Common myeloid progenitor, CD34-positive (primary cell): ENCODE data around the gene PTPRT.

Source experiments
- CTCF ChIA-PET: fragments of 350-600 bp; sonication (Branson Sonifier 250); formaldehyde crosslinking; loops from one replicate; lab custom pipeline; 2021; ENCODE audit warnings: antibody characterized with exemption; lab: Charles Lee
- POLR2A ChIA-PET: fragments of 350-600 bp; sonication (Branson Sonifier 250); formaldehyde crosslinking; loops from one replicate; lab custom pipeline; 2021; ENCODE audit warnings: antibody characterized with exemption; lab: Charles Lee
- DNase-seq, 3 donors: peaks; one replicate each; pipeline versions ENCODE4 v3.0.0 to v3.0.0-alpha.2; 2013
- H3K27ac ChIP-seq, 2 experiments: 1 replicate in 1 of 2; 2 replicates in 1 of 2; pipeline ENCODE4 v1.7.0; 2013; ENCODE audit warnings: inconsistent platforms in 2 of 2, low read length in 2 of 2, mild to moderate bottlenecking in 2 of 2, low read depth in 1 of 2, moderate library complexity in 1 of 2; ENCODE audit not compliant: severe bottlenecking in 2 of 2, insufficient read depth in 1 of 2, poor library complexity in 1 of 2
- H3K27me3 ChIP-seq, 5 experiments: replicated peaks in 2 of 5; 1 replicate in 3 of 5; 2 replicates in 2 of 5; pipeline versions ENCODE4 v1.6.1 to v1.7.0; 2013; ENCODE audit warnings: low read length in 4 of 5, mild to moderate bottlenecking in 2 of 5, moderate library complexity in 2 of 5, inconsistent platforms in 1 of 5; ENCODE audit not compliant: insufficient read depth in 5 of 5, control insufficient read depth in 4 of 5
- H3K36me3 ChIP-seq, 4 experiments: 1 replicate in 2 of 4; 2 replicates in 2 of 4; pipeline versions ENCODE4 v1.6.1 to v1.7.0; 2013; ENCODE audit warnings: low read length in 3 of 4, control low read depth in 1 of 4, mild to moderate bottlenecking in 1 of 4; ENCODE audit not compliant: control insufficient read depth in 4 of 4, insufficient read depth in 4 of 4
- H3K4me1 ChIP-seq, 4 experiments: 1 replicate in 3 of 4; 2 replicates in 1 of 4; pipeline versions ENCODE4 v1.6.1 to v1.7.1; 2013; ENCODE audit warnings: low read length in 3 of 4, mild to moderate bottlenecking in 3 of 4, control low read depth in 1 of 4, inconsistent platforms in 1 of 4, moderate library complexity in 1 of 4; ENCODE audit not compliant: control insufficient read depth in 4 of 4, insufficient read depth in 4 of 4; ENCODE audit errors: control extremely low read depth in 1 of 4
- H3K4me3 ChIP-seq, 7 experiments: 1 replicate in 4 of 7; 2 replicates in 3 of 7; pipeline versions ENCODE4 v1.5.1 to v1.7.0; 2013; ENCODE audit warnings: mild to moderate bottlenecking in 7 of 7, low read length in 6 of 7, moderate library complexity in 6 of 7, inconsistent platforms in 2 of 7, low read depth in 2 of 7, control low read depth in 1 of 7; ENCODE audit not compliant: insufficient read depth in 4 of 7, control insufficient read depth in 1 of 7; ENCODE audit errors: extremely low read depth in 1 of 7
- H3K9me3 ChIP-seq, 5 experiments: 1 replicate in 4 of 5; 2 replicates in 1 of 5; pipeline versions ENCODE4 v1.6.1 to v1.7.1; 2013; ENCODE audit warnings: low read length in 4 of 5, mild to moderate bottlenecking in 2 of 5, inconsistent platforms in 1 of 5, low read depth in 1 of 5, moderate library complexity in 1 of 5; ENCODE audit not compliant: control insufficient read depth in 4 of 5, insufficient read depth in 2 of 5; ENCODE audit errors: control extremely low read depth in 1 of 5
- WGBS: methylation state at CpG from one replicate; pipeline ENCODE4 v1.1.5; 2013; ENCODE audit not compliant: insufficient coverage; 5-methylcytosine and 5-hydroxymethylcytosine counted together

PTPRT gene

DNA sequence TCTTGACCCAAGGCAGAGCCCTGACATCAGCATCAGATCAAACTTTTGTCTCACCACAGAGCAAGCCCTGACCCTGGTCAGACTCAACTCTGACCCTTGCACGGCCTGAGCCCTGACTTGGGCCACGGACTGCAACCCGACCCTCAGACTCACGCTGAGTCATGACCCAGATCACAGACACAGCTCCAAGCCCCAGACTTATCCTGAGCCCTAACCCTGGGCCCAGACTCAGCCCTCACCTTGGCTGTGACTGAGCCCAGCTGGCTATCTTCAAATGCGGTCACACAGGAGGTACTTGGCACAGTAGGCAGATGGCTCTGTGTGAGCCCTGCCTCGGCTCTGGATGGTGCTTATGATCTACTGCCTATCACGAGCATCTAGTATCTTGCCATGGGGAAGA lies 602.3 kb downstream of the PTPRT start:
- Histone ChIP-seq H3K27me3 (no peaks in the 10 kb centered on the region), H3K36me3 (no peaks in the 10 kb centered on the region), H3K4me1 (no peaks in the 10 kb centered on the region), H3K27ac (no peak overlapping the region), H3K4me3 (no peak overlapping the region), H3K9me3 (no peaks in the 10 kb centered on the region)
- no peak for DNase-seq
- WGBS = 93% methylated on average over 7 of the region's 7 CpGs
- ChIA-PET CTCF (no interaction called here), POLR2A (no interaction called here)

DNA sequence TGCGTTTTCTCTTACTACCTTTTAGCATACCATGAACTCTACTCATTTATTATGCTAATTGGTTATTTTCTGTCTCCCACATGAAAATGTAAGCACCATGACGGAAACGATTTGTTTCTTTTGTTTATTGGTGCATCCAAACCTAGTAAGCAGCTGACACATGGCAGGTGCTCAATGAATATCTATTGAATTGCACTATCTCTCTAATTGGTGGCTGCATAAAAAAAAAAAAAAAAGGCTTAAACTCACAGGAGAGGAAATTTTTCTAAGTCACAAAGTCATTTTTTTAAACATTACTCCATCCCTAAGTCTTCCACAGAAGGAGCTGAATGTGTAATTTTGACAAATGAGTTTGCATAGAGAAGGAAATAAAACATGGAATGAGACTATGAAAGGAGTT lies 608.4 kb downstream of the PTPRT start:
- no peaks in the 10 kb centered on the region for H3K9me3 ChIP-seq
- ChIA-PET POLR2A (interaction anchor here (0.6 kb wide), 1 partner anchor 311 kb away, joined by 3 read pairs; no protein-coding TSS in a partner anchor), CTCF (interaction anchor here (0.6 kb wide), 1 partner anchor 668 kb away, joined by 3 read pairs; no protein-coding TSS in a partner anchor)
- H3K36me3 ChIP-seq = no peaks in the 10 kb centered on the region
- WGBS = 100% methylated on average over 3 of the region's 3 CpGs
- DNase-seq = no peak
- H3K27ac ChIP-seq = no peak overlapping the region
- H3K4me1 ChIP-seq = no peaks in the 10 kb centered on the region
- H3K4me3 ChIP-seq = no peak overlapping the region
- no peaks in the 10 kb centered on the region for H3K27me3 ChIP-seq

DNA sequence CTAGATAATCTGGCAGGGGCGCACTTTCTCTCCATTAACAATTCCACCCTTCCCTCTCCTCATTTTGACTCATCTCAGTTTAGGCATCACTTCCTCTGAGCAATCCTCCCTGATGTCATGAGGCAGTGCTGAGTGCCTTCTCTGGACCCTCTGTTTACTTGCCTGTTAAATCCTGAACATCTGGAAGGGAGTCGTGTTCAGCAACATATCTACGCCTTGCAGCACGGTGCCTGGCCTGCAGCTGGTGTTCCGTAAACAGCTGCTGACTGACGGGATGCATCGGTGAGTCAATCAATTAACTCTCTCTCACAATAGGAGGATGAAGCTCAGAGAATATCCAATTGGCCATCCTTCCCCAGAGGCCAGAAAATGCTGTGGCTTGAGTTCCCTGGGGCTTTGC lies 613.5 kb downstream of the PTPRT start:
- Histone ChIP-seq H3K36me3 (no peaks in the 10 kb centered on the region), H3K27ac (no peak overlapping the region), H3K4me3 (no peak overlapping the region), H3K27me3 (no peaks in the 10 kb centered on the region), H3K4me1 (no peaks in the 10 kb centered on the region), H3K9me3 (no peaks in the 10 kb centered on the region)
- DNase-seq = no peak
- CTCF ChIA-PET = no interaction called here
- WGBS = 77% methylated on average over 7 of the region's 7 CpGs
- POLR2A ChIA-PET = no interaction called here

DNA sequence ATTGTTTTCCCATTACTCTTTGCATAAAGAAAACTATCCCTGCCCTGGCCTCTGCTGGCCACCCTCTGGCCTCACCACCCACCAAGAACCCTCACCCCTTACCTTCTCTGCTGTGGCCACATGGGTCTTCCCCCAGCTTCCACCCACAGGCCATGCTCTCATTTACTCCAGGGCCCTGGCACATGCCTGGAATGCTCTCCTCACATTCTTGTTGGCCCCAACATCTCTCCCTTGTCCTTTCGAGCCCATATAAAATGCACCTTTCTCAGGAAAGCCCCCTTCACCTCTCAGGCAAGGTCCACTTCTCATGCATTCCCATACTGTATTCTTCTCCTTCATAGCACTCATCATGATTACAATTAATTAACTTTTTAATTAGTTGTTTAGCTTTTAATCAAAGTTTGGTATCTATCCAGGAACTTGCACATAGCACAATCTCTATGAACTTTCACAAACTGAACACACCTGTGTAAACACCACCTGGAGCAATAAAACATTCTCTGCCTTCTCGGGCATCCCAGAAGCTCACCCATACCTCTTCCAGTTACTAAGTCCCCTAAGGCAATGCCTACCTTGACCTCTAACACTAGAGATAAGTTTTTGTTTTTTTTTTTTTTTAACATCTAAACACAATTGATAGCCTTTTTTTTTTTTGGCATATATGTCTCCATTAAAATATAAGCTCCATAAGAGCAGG lies 617.2 kb downstream of the PTPRT start:
- Histone ChIP-seq H3K27me3 (no peaks in the 10 kb centered on the region), H3K9me3 (peaks cover 0 to 3% (median 0%) of the 10 kb centered on the region in 5 experiments), H3K4me3 (no peak overlapping the region), H3K27ac (no peak overlapping the region), H3K4me1 (no peaks in the 10 kb centered on the region), H3K36me3 (no peaks in the 10 kb centered on the region)
- CTCF ChIA-PET = interaction anchor here (1.2 kb wide), 1 partner anchor 10 kb away, joined by 3 read pairs; no protein-coding TSS in a partner anchor
- WGBS = 67% methylated on average over 2 of the region's 2 CpGs
- DNase-seq = no peak
- POLR2A ChIA-PET = no interaction called here

DNA sequence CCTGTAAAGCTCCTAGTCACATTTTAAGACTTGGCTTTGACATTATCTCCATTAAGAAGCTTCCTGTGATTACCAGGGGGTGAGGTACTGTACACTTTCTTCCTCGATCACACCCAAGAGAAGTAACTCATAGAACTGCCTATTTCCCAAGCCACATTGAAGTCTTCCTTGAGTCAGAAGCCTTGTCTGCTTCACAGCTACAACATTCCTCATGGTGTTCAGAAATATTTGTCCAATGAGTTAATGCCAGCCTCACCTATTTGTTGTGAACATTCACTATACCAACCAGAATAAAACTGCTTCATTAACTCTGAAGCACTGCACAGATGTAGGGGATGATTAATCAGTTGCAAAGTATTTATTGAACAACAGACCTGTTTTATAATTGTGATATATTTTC lies 622.3 kb downstream of the PTPRT start:
- H3K9me3 ChIP-seq = peaks cover 0 to 3% (median 0%) of the 10 kb centered on the region in 5 experiments
- POLR2A ChIA-PET = no interaction called here
- H3K27me3 ChIP-seq = no peaks in the 10 kb centered on the region
- 100% methylated on average over 1 of the region's 1 CpG for WGBS
- H3K4me3 ChIP-seq = no peak overlapping the region
- CTCF ChIA-PET = no interaction called here
- no peak overlapping the region for H3K27ac ChIP-seq
- no peaks in the 10 kb centered on the region for H3K36me3 ChIP-seq
- H3K4me1 ChIP-seq = no peaks in the 10 kb centered on the region
- DNase-seq = no peak

DNA sequence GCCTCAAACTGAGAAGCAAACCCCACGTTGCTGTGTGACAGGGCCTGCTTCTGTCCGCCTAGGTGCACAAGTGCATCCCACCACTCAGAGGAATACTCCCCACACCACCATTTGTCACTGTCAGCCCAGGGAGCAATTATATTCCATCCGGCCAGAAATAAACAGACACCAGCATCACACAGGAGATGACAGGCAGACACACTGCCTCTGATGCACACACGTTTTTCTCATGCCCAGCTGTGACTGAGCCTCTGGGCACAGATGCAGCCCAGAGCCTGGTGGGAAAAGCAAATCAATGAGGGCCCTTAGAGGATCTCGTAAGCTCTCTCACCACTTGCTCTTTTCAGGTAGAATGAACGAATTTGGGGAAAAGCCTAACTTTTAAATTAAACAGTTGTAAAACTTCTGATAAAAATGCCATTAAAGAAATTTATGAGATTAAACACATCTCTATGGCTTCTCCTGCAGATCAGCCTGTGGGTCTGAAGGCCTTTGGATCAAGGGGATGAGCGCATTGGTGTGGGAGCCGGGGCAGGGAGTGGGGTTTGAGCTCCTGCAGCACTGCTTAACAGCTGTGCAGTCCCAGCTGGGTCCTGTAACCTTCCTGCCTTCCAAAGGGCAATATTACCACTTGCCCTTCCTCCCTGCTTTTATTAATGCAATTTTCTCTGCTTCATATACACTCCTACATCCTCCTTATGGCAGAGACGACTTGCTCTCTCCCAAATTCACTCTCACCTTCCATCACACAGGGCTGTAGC lies 624.3 kb downstream of the PTPRT start:
- no peak for DNase-seq
- no peaks in the 10 kb centered on the region for H3K4me1 ChIP-seq
- 84% methylated on average over 7 of the region's 9 CpGs for WGBS
- peaks cover 0 to 3% (median 0%) of the 10 kb centered on the region in 5 experiments for H3K9me3 ChIP-seq
- POLR2A ChIA-PET = no interaction called here
- H3K27me3 ChIP-seq = no peaks in the 10 kb centered on the region
- no peaks in the 10 kb centered on the region for H3K36me3 ChIP-seq
- H3K4me3 ChIP-seq = no peak overlapping the region
- no peak overlapping the region for H3K27ac ChIP-seq
- CTCF ChIA-PET = no interaction called here

DNA sequence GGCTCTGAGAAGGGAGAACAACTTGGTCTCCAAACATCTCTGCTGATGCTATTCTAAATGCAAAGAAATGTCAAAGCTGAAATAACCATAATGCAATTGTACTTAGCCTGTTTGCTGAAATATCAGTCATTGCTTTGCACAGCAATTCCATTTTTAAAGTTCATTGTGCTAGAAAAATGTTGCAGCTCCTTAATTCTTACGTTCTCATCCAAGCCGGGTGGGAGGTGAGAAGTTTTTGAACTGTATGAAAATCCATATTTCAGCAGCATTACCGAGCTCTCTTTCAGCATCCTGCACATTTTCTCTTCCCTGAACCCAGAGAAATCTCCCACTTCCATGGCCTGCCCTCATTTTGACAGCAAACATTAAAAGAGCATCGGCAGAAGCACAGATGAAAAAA lies 630.0 kb downstream of the PTPRT start:
- H3K4me1 ChIP-seq = no peaks in the 10 kb centered on the region
- H3K36me3 ChIP-seq = no peaks in the 10 kb centered on the region
- CTCF ChIA-PET = no interaction called here
- no peak overlapping the region for H3K27ac ChIP-seq
- no peaks in the 10 kb centered on the region for H3K27me3 ChIP-seq
- no peaks in the 10 kb centered on the region for H3K9me3 ChIP-seq
- 100% methylated on average over 2 of the region's 4 CpGs for whole genome bisulfite sequencing
- DNase-seq = no peak
- POLR2A ChIA-PET = no interaction called here
- H3K4me3 ChIP-seq = no peak overlapping the region
